Trophoblast cell (in vitro differentiated cells and primary cell): ENCODE results near the gene C1R.

Experiments used
- DNase-seq, 2 donors: peaks; one replicate each; pipeline ENCODE4 v3.0.0-alpha.2; 2016
- H2AFZ ChIP-seq: 2 replicates; pipeline ENCODE4 v1.6.1; 2013; ENCODE audit warnings: low read length, moderate library complexity, mild to moderate bottlenecking; ENCODE audit not compliant: insufficient read depth, poor library complexity
- H2AK5ac ChIP-seq: 2 replicates; pipeline ENCODE4 v1.6.1; 2013; ENCODE audit warnings: mild to moderate bottlenecking, low read length
- H2BK120ac ChIP-seq: 2 replicates; pipeline ENCODE4 v1.6.1; 2013; ENCODE audit warnings: low read length, mild to moderate bottlenecking, moderate library complexity; ENCODE audit not compliant: insufficient read depth, poor library complexity
- H2BK12ac ChIP-seq: 2 replicates; pipeline ENCODE4 v1.6.1; 2013; ENCODE audit warnings: mild to moderate bottlenecking, low read length, moderate library complexity
- H2BK5ac ChIP-seq: 2 replicates; pipeline ENCODE4 v1.6.1; 2013; ENCODE audit warnings: low read length, low read depth, moderate library complexity, mild to moderate bottlenecking; ENCODE audit not compliant: poor library complexity
- H3K14ac ChIP-seq: 2 replicates; pipeline ENCODE4 v1.6.1; 2013; ENCODE audit warnings: mild to moderate bottlenecking, low read length
- H3K18ac ChIP-seq: 2 replicates; pipeline ENCODE4 v1.6.1; 2013; ENCODE audit warnings: mild to moderate bottlenecking, low read length
- H3K23ac ChIP-seq: 2 replicates; pipeline ENCODE4 v1.6.1; 2013; ENCODE audit warnings: low read length
- H3K27ac ChIP-seq: 2 replicates; pipeline ENCODE4 v1.5.1; 2013; ENCODE audit warnings: low read depth, mild to moderate bottlenecking, inconsistent platforms, low read length, moderate library complexity
- H3K27me3 ChIP-seq: 2 replicates; pipeline ENCODE4 v1.6.1; 2013; ENCODE audit warnings: inconsistent platforms, mild to moderate bottlenecking, low read length, moderate library complexity; ENCODE audit not compliant: insufficient read depth
- H3K36me3 ChIP-seq, 2 experiments: 1 replicate in 1 of 2; 2 replicates in 1 of 2; pipeline ENCODE4 v1.6.1; 2013; ENCODE audit warnings: low read length in 2 of 2, mild to moderate bottlenecking in 2 of 2, moderate library complexity in 1 of 2; ENCODE audit not compliant: insufficient read depth in 2 of 2, control insufficient read depth in 1 of 2
- H3K4ac ChIP-seq: 2 replicates; pipeline ENCODE4 v1.6.1; 2013; ENCODE audit warnings: low read depth, mild to moderate bottlenecking, low read length, moderate library complexity
- H3K4me1 ChIP-seq, 2 experiments: 1 replicate in 1 of 2; 2 replicates in 1 of 2; pipeline ENCODE4 v1.6.1; 2013; ENCODE audit warnings: low read length in 2 of 2, mild to moderate bottlenecking in 2 of 2, moderate library complexity in 1 of 2; ENCODE audit not compliant: insufficient read depth in 2 of 2, control insufficient read depth in 1 of 2
- H3K4me2 ChIP-seq: 2 replicates; pipeline ENCODE4 v1.6.1; 2013; ENCODE audit warnings: inconsistent platforms, mild to moderate bottlenecking, low read length, moderate library complexity
- H3K4me3 ChIP-seq: 2 replicates; pipeline ENCODE4 v1.5.1; 2013; ENCODE audit warnings: mild to moderate bottlenecking, low read depth, low read length, inconsistent platforms
- H3K79me1 ChIP-seq: one replicate; pipeline ENCODE4 v1.6.1; 2013; ENCODE audit warnings: low read length
- H3K79me2 ChIP-seq: 2 replicates; pipeline ENCODE4 v1.6.1; 2013; ENCODE audit warnings: low read length, mild to moderate bottlenecking; ENCODE audit not compliant: control insufficient read depth, insufficient read depth, poor library complexity
- H3K9ac ChIP-seq: 2 replicates; pipeline ENCODE4 v1.6.1; 2013; ENCODE audit warnings: mild to moderate bottlenecking, low read length
- H3K9me3 ChIP-seq: 2 replicates; pipeline ENCODE4 v1.6.1; 2013; ENCODE audit warnings: low read depth, mild to moderate bottlenecking, control low read depth, inconsistent platforms, low read length; ENCODE audit not compliant: insufficient read depth
- H4K12ac ChIP-seq: 2 replicates; pipeline ENCODE4 v1.6.1; 2013; ENCODE audit warnings: low read depth, mild to moderate bottlenecking, low read length, moderate library complexity
- H4K8ac ChIP-seq: 2 replicates; pipeline ENCODE4 v1.6.1; 2013; ENCODE audit warnings: low read depth, mild to moderate bottlenecking, low read length, moderate library complexity
- H4K91ac ChIP-seq: one replicate; pipeline ENCODE4 v1.6.1; 2013; ENCODE audit warnings: low read depth, mild to moderate bottlenecking, low read length, moderate library complexity
- WGBS: extraction: QIAGEN DNeasy Blood & Tissue Kit; methylation state at CpG from one replicate; pipeline ENCODE4 v1.1.7; 2013; ENCODE audit warnings: missing lambda C conversion rate; ENCODE audit not compliant: insufficient read length, insufficient coverage; ENCODE audit errors: extremely low coverage; 5-methylcytosine and 5-hydroxymethylcytosine counted together

Gene C1R

DNA sequence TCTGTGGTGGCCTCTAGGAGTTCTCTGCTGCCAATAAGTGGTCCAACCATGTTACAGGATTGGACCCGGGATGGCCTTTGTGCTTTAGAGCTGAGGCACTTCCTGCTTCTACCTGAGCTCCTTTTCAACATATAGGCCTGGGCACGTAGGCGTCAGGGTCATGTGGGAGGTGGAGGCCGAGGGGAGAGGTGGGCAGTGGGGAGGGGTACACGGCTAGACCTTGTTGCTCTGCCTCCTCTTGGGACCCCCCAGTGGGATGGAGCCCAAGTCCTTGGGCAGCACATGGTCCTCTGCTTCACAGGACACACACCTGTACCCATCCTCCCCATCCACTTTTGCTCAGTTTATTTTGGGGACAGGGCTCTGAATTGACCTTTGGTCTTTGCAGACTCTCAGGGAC, 29.1 kb upstream of the C1R start:
- Histone ChIP-seq H3K14ac (no peak overlapping the region), H3K27me3 (no peaks in the 10 kb centered on the region), H3K4me3 (no peak overlapping the region), H3K4me2 (no peak overlapping the region), H3K4ac (no peak overlapping the region), H3K27ac (no peak overlapping the region), H4K8ac (no peak overlapping the region), H4K12ac (no peak overlapping the region), H3K79me1 (no peaks in the 10 kb centered on the region), H4K91ac (no peak overlapping the region), H3K9ac (no peak overlapping the region), H3K9me3 (peaks cover 6% of the 10 kb centered on the region), H2BK12ac (no peak overlapping the region), H3K23ac (no peak overlapping the region), H3K4me1 (no peaks in the 10 kb centered on the region), H2BK5ac (no peak overlapping the region), H2AK5ac (no peak overlapping the region), H3K36me3 (peaks cover 0 to 3% of the 10 kb centered on the region in 2 experiments), H3K18ac (no peak overlapping the region), H3K79me2 (no peaks in the 10 kb centered on the region), H2AFZ (no peak overlapping the region), H2BK120ac (no peak overlapping the region)
- no CpG with 5 or more reads among the region's 5 CpGs for WGBS
- no peak for DNase-seq

DNA sequence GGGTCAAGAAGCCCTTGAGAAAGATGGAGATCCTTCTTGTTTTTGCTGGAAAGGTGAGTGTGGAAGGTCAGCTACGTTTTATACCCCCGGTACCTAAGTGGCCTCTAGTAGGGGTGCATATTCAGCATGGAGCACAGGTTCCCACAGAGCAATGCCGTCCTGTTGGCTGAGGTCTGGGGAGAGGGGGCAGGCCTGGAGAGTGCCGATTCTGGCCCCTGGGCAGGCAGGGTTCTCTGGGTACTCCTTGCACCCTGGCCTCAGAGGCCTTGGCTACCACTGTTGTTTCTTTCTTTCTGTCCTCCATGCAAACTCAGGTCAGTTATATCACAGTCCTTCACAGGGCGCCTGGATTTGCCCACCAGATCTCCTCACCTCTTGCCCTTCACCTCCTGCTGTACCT, 27.9 kb upstream of the C1R start:
- Histone ChIP-seq H3K27me3 (no peaks in the 10 kb centered on the region), H3K9me3 (peaks cover 6% of the 10 kb centered on the region), H3K36me3 (peaks cover 2 to 7% of the 10 kb centered on the region in 2 experiments), H3K4me3 (no peak overlapping the region), H4K91ac (no peak overlapping the region), H2AK5ac (no peak overlapping the region), H2BK120ac (no peak overlapping the region), H3K4ac (no peak overlapping the region), H3K23ac (no peak overlapping the region), H3K4me1 (no peaks in the 10 kb centered on the region), H3K4me2 (no peak overlapping the region), H3K79me2 (no peaks in the 10 kb centered on the region), H3K18ac (no peak overlapping the region), H4K12ac (no peak overlapping the region), H3K14ac (no peak overlapping the region), H2BK5ac (no peak overlapping the region), H3K79me1 (no peaks in the 10 kb centered on the region), H3K27ac (no peak overlapping the region), H3K9ac (no peak overlapping the region), H2AFZ (no peak overlapping the region), H2BK12ac (no peak overlapping the region), H4K8ac (no peak overlapping the region)
- no peak for DNase-seq
- WGBS: no CpG with 5 or more reads among the region's 5 CpGs

- Histone ChIP-seq H2BK120ac (no peak overlapping the region), H2BK5ac (no peak overlapping the region), H4K12ac (no peak overlapping the region), H3K23ac (no peak overlapping the region), H2AFZ (no peak overlapping the region), H3K36me3 (peaks cover 5 to 10% of the 10 kb centered on the region in 2 experiments), H3K4me1 (no peaks in the 10 kb centered on the region), H3K27ac (no peak overlapping the region), H3K9me3 (peaks cover 6% of the 10 kb centered on the region), H3K9ac (no peak overlapping the region), H3K14ac (no peak overlapping the region), H4K8ac (no peak overlapping the region), H3K4me2 (no peak overlapping the region), H2BK12ac (no peak overlapping the region), H4K91ac (no peak overlapping the region), H3K4me3 (no peak overlapping the region), H3K79me1 (no peaks in the 10 kb centered on the region), H3K27me3 (no peaks in the 10 kb centered on the region), H3K4ac (no peak overlapping the region), H3K79me2 (no peaks in the 10 kb centered on the region), H2AK5ac (no peak overlapping the region), H3K18ac (no peak overlapping the region)
- DNase-seq: no peak
- no CpG with 5 or more reads among the region's 3 CpGs for WGBS
Observed at GRCh38 chr12:7118881-7119280, 26.6 kb upstream of the C1R start.

GRCh38 chr12:7117670-7118069, 25.4 kb upstream of the C1R start:
- no peaks in the 10 kb centered on the region for H3K4me1 ChIP-seq
- WGBS: no CpG with 5 or more reads among the region's 3 CpGs

More at GRCh38 chr12:7117670-7118069, 25.4 kb upstream of the C1R start:
- no peak overlapping the region for H3K18ac ChIP-seq
- no peak overlapping the region for H3K4me2 ChIP-seq
- no peak overlapping the region for H3K23ac ChIP-seq
- H3K4ac ChIP-seq: no peak overlapping the region
- no peak overlapping the region for H3K4me3 ChIP-seq
- peaks cover 5 to 10% of the 10 kb centered on the region in 2 experiments for H3K36me3 ChIP-seq
- H2BK5ac ChIP-seq: no peak overlapping the region
- peaks cover 4% of the 10 kb centered on the region for H3K9me3 ChIP-seq
- no peak overlapping the region for H3K9ac ChIP-seq
- H3K79me1 ChIP-seq: no peaks in the 10 kb centered on the region
- no peaks in the 10 kb centered on the region for H3K27me3 ChIP-seq
- no peak overlapping the region for H2BK120ac ChIP-seq
- H2AFZ ChIP-seq: no peak overlapping the region
- H4K91ac ChIP-seq: no peak overlapping the region
- H3K27ac ChIP-seq: no peak overlapping the region
- H3K79me2 ChIP-seq: no peaks in the 10 kb centered on the region
- DNase-seq: no peak
- H2BK12ac ChIP-seq: no peak overlapping the region
- H4K8ac ChIP-seq: no peak overlapping the region
- no peak overlapping the region for H2AK5ac ChIP-seq
- no peak overlapping the region for H4K12ac ChIP-seq
- H3K14ac ChIP-seq: no peak overlapping the region
